ENCODE data around the gene PRKAR1B.

The PRKAR1B gene

GRCh38 chr7:512146-512510, 215.0 kb downstream of the PRKAR1B start:
- TF ChIP-seq CTCF (IDR thresholded peaks at IDR 0.05; ENCODE audit: insufficient read depth, low read depth, low read length, missing control alignments): no peak
- no peak for DNase-seq (ENCODE audit: low read depth)

GRCh38 chr7:511476-512145, 215.5 kb downstream of the PRKAR1B start:
- peak; percentile 82 for DNase-seq (ENCODE audit: low read depth)
- no peak for TF ChIP-seq CTCF (IDR thresholded peaks at IDR 0.05; ENCODE audit: insufficient read depth, low read depth, low read length, missing control alignments)
- no peak overlapping the region for H3K4me3 ChIP-seq (ENCODE audit: low read length)

More at GRCh38 chr7:512146-512510, 215.0 kb downstream of the PRKAR1B start:
- H3K4me3 ChIP-seq (ENCODE audit: low read length): no peak overlapping the region

- DNase-seq (ENCODE audit: low read depth): no peak
- no peak overlapping the region for H3K4me3 ChIP-seq (ENCODE audit: low read length)
- no peak for TF ChIP-seq CTCF (IDR thresholded peaks at IDR 0.05; ENCODE audit: insufficient read depth, low read depth, low read length, missing control alignments)
Measured at GRCh38 chr7:510782-511281, 216.2 kb downstream of the PRKAR1B start.

GRCh38 chr7:510131-510481, 217.0 kb downstream of the PRKAR1B start:
- H3K4me3 ChIP-seq (ENCODE audit: low read length): no peak overlapping the region
- DNase-seq (ENCODE audit: low read depth): no peak
- TF ChIP-seq CTCF (IDR thresholded peaks at IDR 0.05; ENCODE audit: insufficient read depth, low read depth, low read length, missing control alignments): no peak

GRCh38 chr7:509426-510130, 217.5 kb downstream of the PRKAR1B start:
- DNase-seq (ENCODE audit: low read depth): no peak
- no peak for TF ChIP-seq CTCF (IDR thresholded peaks at IDR 0.05; ENCODE audit: insufficient read depth, low read depth, low read length, missing control alignments)
- H3K4me3 ChIP-seq (ENCODE audit: low read length): no peak overlapping the region

GRCh38 chr7:508461-509170, 218.5 kb downstream of the PRKAR1B start:
- H3K4me3 ChIP-seq (ENCODE audit: low read length): no peak overlapping the region
- no peak for TF ChIP-seq CTCF (IDR thresholded peaks at IDR 0.05; ENCODE audit: insufficient read depth, low read depth, low read length, missing control alignments)

More at GRCh38 chr7:508461-509170, 218.5 kb downstream of the PRKAR1B start:
- DNase-seq (ENCODE audit: low read depth): no peak
